Measurements from ENCODE around the gene P2RX6.

DNA sequence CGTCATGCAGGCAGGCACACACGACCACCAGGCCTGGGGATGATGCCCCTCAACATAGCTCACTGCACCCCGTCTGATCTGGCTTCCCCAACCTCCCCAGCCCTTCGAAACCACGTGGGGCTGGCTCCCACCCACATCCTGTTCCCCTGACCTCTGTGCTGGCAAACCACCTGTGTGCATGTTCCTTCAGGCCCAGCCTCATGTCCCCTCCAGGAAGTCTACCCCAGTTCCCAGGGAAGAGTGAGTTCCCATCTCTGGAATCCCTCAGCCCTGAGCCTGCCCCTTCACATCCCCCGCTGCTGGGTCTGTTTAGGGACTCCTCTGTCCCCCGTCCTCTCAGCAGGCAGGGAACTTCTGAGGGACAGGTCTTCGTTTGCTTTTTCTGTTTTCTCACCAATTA, 10.3 kb downstream of the P2RX6 start:
- TF ChIP-seq CSDC2 (CRISPR knock-in tag; IDR thresholded peaks at IDR 0.05) (no peak), ZFP3 (CRISPR knock-in tag; IDR thresholded peaks at IDR 0.05) (no peak), OSR1 (CRISPR knock-in tag; IDR thresholded peaks at IDR 0.05) (no peak), ISL1 (CRISPR knock-in tag; IDR thresholded peaks at IDR 0.05) (no peak)
- TF ChIP-seq, protein P1, sequence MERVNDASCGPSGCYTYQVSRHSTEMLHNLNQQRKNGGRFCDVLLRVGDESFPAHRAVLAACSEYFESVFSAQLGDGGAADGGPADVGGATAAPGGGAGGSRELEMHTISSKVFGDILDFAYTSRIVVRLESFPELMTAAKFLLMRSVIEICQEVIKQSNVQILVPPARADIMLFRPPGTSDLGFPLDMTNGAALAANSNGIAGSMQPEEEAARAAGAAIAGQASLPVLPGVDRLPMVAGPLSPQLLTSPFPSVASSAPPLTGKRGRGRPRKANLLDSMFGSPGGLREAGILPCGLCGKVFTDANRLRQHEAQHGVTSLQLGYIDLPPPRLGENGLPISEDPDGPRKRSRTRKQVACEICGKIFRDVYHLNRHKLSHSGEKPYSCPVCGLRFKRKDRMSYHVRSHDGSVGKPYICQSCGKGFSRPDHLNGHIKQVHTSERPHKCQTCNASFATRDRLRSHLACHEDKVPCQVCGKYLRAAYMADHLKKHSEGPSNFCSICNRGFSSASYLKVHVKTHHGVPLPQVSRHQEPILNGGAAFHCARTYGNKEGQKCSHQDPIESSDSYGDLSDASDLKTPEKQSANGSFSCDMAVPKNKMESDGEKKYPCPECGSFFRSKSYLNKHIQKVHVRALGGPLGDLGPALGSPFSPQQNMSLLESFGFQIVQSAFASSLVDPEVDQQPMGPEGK (CRISPR knock-in tag; IDR thresholded peaks at IDR 0.05; ENCODE audit: borderline replicate concordance) = no peak

Data from SK-N-SH treated with all-trans-retinoic acid at 6 μM for 48 hours (cell line).